ENCODE measurements around the gene ZNF710.

DNA sequence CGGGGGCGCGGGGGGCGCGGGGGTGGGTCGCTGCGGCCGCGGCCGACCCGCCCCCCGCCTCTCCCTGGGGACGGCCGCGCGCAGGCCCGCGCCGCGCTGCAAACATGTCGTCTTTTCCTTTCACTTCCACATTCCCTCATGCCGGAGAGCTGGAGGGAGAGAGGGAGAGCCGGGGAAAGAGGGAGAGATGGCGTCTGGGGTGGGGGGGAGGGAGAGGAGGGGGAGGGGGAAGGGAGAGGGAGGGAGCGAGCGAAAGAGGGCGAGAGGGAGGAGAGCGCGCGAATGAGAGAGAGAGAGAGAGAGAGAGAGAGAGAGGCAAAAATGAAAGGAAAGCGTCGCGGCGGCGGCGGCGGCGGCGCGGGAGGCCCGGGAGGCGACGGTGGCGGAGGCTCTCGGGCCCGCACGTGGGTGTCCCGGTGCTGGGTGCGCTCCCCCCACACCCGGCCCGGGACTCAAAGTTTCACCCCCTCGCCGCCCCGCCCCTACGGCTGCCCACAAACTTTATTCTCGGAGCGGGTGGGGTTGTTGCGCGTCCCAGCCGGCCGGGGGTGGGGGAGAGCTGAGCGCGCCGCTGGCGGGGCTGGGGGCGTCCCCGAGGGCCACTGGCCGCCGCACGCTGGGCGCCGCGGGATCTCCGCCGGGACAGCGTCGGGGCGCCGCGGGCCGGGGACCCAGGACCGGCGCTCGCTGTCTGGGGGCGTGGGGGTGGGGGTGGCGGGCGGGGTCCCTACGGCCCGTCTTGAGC lies 731 bp downstream of the ZNF710 start:
- TF ChIP-seq ZKSCAN5 (CRISPR knock-in tag; IDR thresholded peaks at IDR 0.05) (no peak), MAFF (IDR thresholded peaks at IDR 0.05; ENCODE audit: low read depth, low read length) (no peak), MEIS1 (CRISPR knock-in tag; IDR thresholded peaks at IDR 0.05; ENCODE audit: borderline replicate concordance) (no peak), TCF7L2 (IDR thresholded peaks at IDR 0.05; ENCODE audit: low read depth, low read length) (no peak), BRCA1 (CRISPR knock-in tag; IDR thresholded peaks at IDR 0.05) (no peak), CEBPG (CRISPR knock-in tag; IDR thresholded peaks at IDR 0.05) (no peak), NFKB2 (CRISPR knock-in tag; IDR thresholded peaks at IDR 0.05; ENCODE audit: borderline replicate concordance) (no peak), RAD21 (CRISPR knock-in tag; IDR thresholded peaks at IDR 0.05) (peak; percentile 8; the same call in 1 of the 2 replicates), SIN3A (IDR thresholded peaks at IDR 0.05; ENCODE audit: borderline replicate concordance, low read depth, low read length) (no peak), POLR2AphosphoS5 (IDR thresholded peaks at IDR 0.05; ENCODE audit: low read depth, low read length) (no peak), GATAD1 (CRISPR knock-in tag; IDR thresholded peaks at IDR 0.05) (no peak)
- TF ChIP-seq, protein P1, sequence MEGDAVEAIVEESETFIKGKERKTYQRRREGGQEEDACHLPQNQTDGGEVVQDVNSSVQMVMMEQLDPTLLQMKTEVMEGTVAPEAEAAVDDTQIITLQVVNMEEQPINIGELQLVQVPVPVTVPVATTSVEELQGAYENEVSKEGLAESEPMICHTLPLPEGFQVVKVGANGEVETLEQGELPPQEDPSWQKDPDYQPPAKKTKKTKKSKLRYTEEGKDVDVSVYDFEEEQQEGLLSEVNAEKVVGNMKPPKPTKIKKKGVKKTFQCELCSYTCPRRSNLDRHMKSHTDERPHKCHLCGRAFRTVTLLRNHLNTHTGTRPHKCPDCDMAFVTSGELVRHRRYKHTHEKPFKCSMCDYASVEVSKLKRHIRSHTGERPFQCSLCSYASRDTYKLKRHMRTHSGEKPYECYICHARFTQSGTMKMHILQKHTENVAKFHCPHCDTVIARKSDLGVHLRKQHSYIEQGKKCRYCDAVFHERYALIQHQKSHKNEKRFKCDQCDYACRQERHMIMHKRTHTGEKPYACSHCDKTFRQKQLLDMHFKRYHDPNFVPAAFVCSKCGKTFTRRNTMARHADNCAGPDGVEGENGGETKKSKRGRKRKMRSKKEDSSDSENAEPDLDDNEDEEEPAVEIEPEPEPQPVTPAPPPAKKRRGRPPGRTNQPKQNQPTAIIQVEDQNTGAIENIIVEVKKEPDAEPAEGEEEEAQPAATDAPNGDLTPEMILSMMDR (CRISPR knock-in tag; IDR thresholded peaks at IDR 0.05) = no peak
- TF ChIP-seq, protein P2, sequence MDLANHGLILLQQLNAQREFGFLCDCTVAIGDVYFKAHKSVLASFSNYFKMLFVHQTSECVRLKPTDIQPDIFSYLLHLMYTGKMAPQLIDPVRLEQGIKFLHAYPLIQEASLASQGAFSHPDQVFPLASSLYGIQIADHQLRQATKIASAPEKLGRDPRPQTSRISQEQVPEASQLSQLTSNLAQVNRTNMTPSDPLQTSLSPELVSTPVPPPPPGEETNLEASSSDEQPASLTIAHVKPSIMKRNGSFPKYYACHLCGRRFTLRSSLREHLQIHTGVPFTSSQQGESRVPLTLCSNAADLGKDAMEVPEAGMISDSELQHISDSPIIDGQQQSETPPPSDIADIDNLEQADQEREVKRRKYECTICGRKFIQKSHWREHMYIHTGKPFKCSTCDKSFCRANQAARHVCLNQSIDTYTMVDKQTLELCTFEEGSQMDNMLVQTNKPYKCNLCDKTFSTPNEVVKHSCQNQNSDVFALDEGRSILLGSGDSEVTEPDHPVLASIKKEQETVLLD (CRISPR knock-in tag; IDR thresholded peaks at IDR 0.05; ENCODE audit: low read depth) = 0 out of 2 replicates have a peak, but pooled peaks have one; percentile 31
- TF ChIP-seq, protein P3, sequence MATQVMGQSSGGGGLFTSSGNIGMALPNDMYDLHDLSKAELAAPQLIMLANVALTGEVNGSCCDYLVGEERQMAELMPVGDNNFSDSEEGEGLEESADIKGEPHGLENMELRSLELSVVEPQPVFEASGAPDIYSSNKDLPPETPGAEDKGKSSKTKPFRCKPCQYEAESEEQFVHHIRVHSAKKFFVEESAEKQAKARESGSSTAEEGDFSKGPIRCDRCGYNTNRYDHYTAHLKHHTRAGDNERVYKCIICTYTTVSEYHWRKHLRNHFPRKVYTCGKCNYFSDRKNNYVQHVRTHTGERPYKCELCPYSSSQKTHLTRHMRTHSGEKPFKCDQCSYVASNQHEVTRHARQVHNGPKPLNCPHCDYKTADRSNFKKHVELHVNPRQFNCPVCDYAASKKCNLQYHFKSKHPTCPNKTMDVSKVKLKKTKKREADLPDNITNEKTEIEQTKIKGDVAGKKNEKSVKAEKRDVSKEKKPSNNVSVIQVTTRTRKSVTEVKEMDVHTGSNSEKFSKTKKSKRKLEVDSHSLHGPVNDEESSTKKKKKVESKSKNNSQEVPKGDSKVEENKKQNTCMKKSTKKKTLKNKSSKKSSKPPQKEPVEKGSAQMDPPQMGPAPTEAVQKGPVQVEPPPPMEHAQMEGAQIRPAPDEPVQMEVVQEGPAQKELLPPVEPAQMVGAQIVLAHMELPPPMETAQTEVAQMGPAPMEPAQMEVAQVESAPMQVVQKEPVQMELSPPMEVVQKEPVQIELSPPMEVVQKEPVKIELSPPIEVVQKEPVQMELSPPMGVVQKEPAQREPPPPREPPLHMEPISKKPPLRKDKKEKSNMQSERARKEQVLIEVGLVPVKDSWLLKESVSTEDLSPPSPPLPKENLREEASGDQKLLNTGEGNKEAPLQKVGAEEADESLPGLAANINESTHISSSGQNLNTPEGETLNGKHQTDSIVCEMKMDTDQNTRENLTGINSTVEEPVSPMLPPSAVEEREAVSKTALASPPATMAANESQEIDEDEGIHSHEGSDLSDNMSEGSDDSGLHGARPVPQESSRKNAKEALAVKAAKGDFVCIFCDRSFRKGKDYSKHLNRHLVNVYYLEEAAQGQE (IDR thresholded peaks at IDR 0.05; ENCODE audit: borderline replicate concordance in 1 of 2, low read depth in 1 of 2, low read length in 2 of 2) = no peak

Measured in HepG2 (cell line).